Endodermal cell (in vitro differentiated cells): ENCODE results near the gene POU5F1. TPM values are rescaled to one million over a fixed set of nuclear protein-coding genes. Genes with fewer than 3 reads are reported as not detected.
A peak's percentile ranks its signal among the peaks of the same experiment; 100 is the strongest.

Source experiments
- DNase-seq: peaks from one replicate; pipeline ENCODE4 v3.0.0-alpha.2; 2017
- H3K27ac ChIP-seq: 2 replicates; pipeline ENCODE4 v1.5.1; 2013; ENCODE audit warnings: mild to moderate bottlenecking, low read depth, low read length, moderate library complexity
- H3K27me3 ChIP-seq: 2 replicates; pipeline ENCODE4 v1.6.1; 2013; ENCODE audit warnings: mild to moderate bottlenecking, low read length, moderate library complexity; ENCODE audit not compliant: insufficient read depth, control insufficient read depth, poor library complexity, severe bottlenecking
- H3K36me3 ChIP-seq: 2 replicates; pipeline ENCODE4 v1.7.0; 2013; ENCODE audit warnings: mild to moderate bottlenecking, low read length, moderate library complexity; ENCODE audit not compliant: control insufficient read depth, insufficient read depth
- H3K4me1 ChIP-seq: one replicate; pipeline ENCODE4 v1.7.0; 2013; ENCODE audit warnings: low read length; ENCODE audit not compliant: control insufficient read depth, insufficient read depth
- H3K4me3 ChIP-seq: 2 replicates; pipeline ENCODE4 v1.5.1; 2013; ENCODE audit warnings: mild to moderate bottlenecking, low read length, moderate library complexity
- H3K9ac ChIP-seq: 2 replicates; pipeline ENCODE4 v1.6.1; 2013; ENCODE audit warnings: mild to moderate bottlenecking, low read length, moderate library complexity; ENCODE audit not compliant: poor library complexity, severe bottlenecking; ENCODE audit errors: extremely low read depth
- H3K9me3 ChIP-seq: 2 replicates; pipeline ENCODE4 v1.6.1; 2013; ENCODE audit warnings: mild to moderate bottlenecking, low read length, moderate library complexity; ENCODE audit not compliant: control insufficient read depth
- H3K27ac Mint-ChIP-seq: 2 replicates; pipeline ENCODE4 v1.8.0; 2020; ENCODE audit warnings: mixed read lengths
- H3K27me3 Mint-ChIP-seq: 2 replicates; pipeline ENCODE4 v1.8.0; 2021; ENCODE audit warnings: mild to moderate bottlenecking, mixed read lengths; ENCODE audit not compliant: insufficient read depth
- H3K36me3 Mint-ChIP-seq: 2 replicates; pipeline ENCODE4 v1.8.0; 2020; ENCODE audit warnings: low read depth, mixed read lengths
- H3K4me1 Mint-ChIP-seq: 2 replicates; pipeline ENCODE4 v1.8.0; 2020; ENCODE audit warnings: mixed read lengths
- H3K4me3 Mint-ChIP-seq: 2 replicates; pipeline ENCODE4 v1.8.0; 2020; ENCODE audit warnings: mild to moderate bottlenecking, moderate library complexity, mixed read lengths
- H3K9me3 Mint-ChIP-seq: 2 replicates; pipeline ENCODE4 v1.8.0; 2020; ENCODE audit warnings: mild to moderate bottlenecking, mixed read lengths
- CTCF ChIP-seq: fragments of 200-600 bp; sonication (generic); conservative IDR thresholded peaks from 2 replicates; pipeline ENCODE4 v1.5.0; 2021; ENCODE audit warnings: antibody characterized with exemption, mild to moderate bottlenecking
- WGBS, 2 experiments: methylation state at CpG; one replicate each; pipeline versions ENCODE4 v1.1.5 to v1.1.7; 2013; ENCODE audit warnings: missing lambda C conversion rate in 2 of 2, mixed read lengths in 1 of 2; ENCODE audit not compliant: insufficient coverage in 1 of 2, insufficient read length in 1 of 2; 5-methylcytosine and 5-hydroxymethylcytosine counted together
- total RNA-seq, 2 donors: library from RNA; stranded (reverse); fragmentation: NEBNext Ultra II Directional in 1 of 2; extraction: Animal tissue kit (Norgen Biotek cat#: 25700) in 1 of 2; gene quantifications; 2 replicates in 1 of 2; 3 replicates in 1 of 2; pipeline ENCODE4 v1.2.1, GENCODE V29; 2021

POU5F1 gene
- total RNA-seq, 2 donors from 2014 or later, result 106 to 687 TPM

GRCh38 chr6:31163922-31164321 lies 6.6 kb downstream of the POU5F1 start:
- H3K36me3 Mint-ChIP-seq, result peaks cover 32% of the 10 kb centered on the region

GRCh38 chr6:31162463-31163165 lies 7.9 kb downstream of the POU5F1 start:
- Mint-ChIP-seq H3K27me3 (peaks cover 2% of the 10 kb centered on the region), H3K4me3 (no peak overlapping the region), H3K4me1 (peaks cover 13% of the 10 kb centered on the region), H3K27ac (no peak overlapping the region), H3K36me3 (peaks cover 31% of the 10 kb centered on the region), H3K9me3 (no peaks in the 10 kb centered on the region)
- Histone ChIP-seq H3K4me1 (no peaks in the 10 kb centered on the region), H3K36me3 (peaks cover 12% of the 10 kb centered on the region), H3K27ac (no peak overlapping the region), H3K9ac (no peak overlapping the region), H3K27me3 (no peaks in the 10 kb centered on the region), H3K9me3 (no peaks in the 10 kb centered on the region), H3K4me3 (no peak overlapping the region)
- whole genome bisulfite sequencing, 2 experiments, result 92 to 96% methylated on average over 7 to 12 of the region's 13 CpGs
- peak; percentile 35 for TF ChIP-seq CTCF
- DNase-seq, result peak; percentile 75

More at GRCh38 chr6:31163922-31164321, 6.6 kb downstream of the POU5F1 start:
- Mint-ChIP-seq H3K27me3 (peaks cover 2% of the 10 kb centered on the region), H3K27ac (no peak overlapping the region), H3K4me1 (peaks cover 19% of the 10 kb centered on the region), H3K4me3 (no peak overlapping the region), H3K9me3 (no peaks in the 10 kb centered on the region)
- Histone ChIP-seq H3K4me1 (no peaks in the 10 kb centered on the region), H3K9me3 (no peaks in the 10 kb centered on the region), H3K36me3 (peaks cover 12% of the 10 kb centered on the region), H3K27me3 (no peaks in the 10 kb centered on the region), H3K4me3 (no peak overlapping the region), H3K27ac (no peak overlapping the region), H3K9ac (no peak overlapping the region)
- DNase-seq, result no peak
- TF ChIP-seq CTCF, result no peak

DNA sequence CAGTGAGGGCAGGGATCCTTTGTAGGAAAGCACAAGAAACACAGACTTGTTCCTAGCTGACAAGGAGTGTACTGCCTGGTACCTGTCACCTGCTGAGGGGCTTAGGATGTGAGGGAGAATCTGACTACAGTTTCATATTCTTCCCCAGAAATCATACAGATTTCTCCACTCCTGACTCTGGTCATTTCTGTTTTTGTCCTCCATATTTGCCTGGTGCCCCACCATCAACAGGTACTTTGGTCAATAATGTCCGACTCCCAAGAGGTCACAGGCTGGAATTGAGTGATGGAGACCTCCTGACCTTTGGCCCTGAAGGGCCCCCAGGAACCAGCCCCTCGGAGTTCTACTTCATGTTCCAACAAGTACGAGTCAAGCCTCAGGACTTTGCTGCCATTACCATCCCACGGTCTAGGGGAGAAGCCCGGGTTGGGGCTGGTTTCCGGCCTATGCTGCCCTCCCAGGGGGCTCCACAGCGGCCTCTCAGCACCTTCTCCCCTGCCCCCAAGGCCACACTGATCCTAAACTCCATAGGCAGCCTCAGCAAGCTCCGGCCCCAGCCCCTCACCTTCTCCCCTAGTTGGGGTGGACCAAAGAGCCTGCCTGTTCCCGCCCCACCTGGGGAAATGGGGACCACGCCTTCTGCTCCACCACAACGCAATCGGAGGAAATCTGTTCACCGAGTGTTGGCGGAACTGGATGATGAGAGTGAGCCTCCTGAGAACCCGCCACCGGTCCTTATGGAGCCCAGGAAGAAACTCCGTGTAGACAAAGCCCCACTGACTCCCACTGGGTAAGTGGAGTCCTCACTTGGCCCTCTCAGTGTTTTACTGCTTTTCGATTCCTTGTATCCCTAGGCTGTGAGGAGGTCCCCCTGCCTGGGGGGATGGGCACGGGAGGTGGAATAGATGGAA lies 9.0 kb downstream of the POU5F1 start:
- H3K36me3 Mint-ChIP-seq, result peaks cover 31% of the 10 kb centered on the region
- H3K36me3 ChIP-seq, result peaks cover 12% of the 10 kb centered on the region
- no peak overlapping the region for H3K9ac ChIP-seq
- H3K27ac Mint-ChIP-seq, result peak overlapping the region; percentile 17
- WGBS, 2 experiments, result 91 to 94% methylated on average over 12 to 19 of the region's 19 CpGs
- H3K4me3 ChIP-seq, result no peak overlapping the region
- H3K9me3 ChIP-seq, result no peaks in the 10 kb centered on the region
- H3K4me1 ChIP-seq, result peaks cover 3% of the 10 kb centered on the region
- no peak overlapping the region for H3K4me3 Mint-ChIP-seq
- peaks cover 2% of the 10 kb centered on the region for H3K27me3 Mint-ChIP-seq
- no peaks in the 10 kb centered on the region for H3K9me3 Mint-ChIP-seq
- peaks cover 19% of the 10 kb centered on the region for H3K4me1 Mint-ChIP-seq
- no peak for DNase-seq
- no peak for TF ChIP-seq CTCF
- no peak overlapping the region for H3K27ac ChIP-seq
- no peaks in the 10 kb centered on the region for H3K27me3 ChIP-seq
